BLaER1 treated with 17β-estradiol and CSF1 and Interleukin-3, amounts not matched to agents 10 nM and 100 nM (cell line): ENCODE results near the gene PDZRN3.
A peak's percentile ranks its signal among the peaks of the same experiment; 100 is the strongest.

ENCODE experiments used
- H3K27ac ChIP-seq, 11 experiments: shearing (Covaris generic); formaldehyde crosslinking; 2 replicates each; pipeline ENCODE4 v1.8.1; 2022
- H3K27me3 ChIP-seq, 11 experiments: shearing (Covaris generic); formaldehyde crosslinking; 2 replicates each; pipeline ENCODE4 v1.8.1; 2022
- H3K36me3 ChIP-seq, 11 experiments: shearing (Covaris generic); formaldehyde crosslinking; 2 replicates each; pipeline ENCODE4 v1.8.1; 2022
- H3K4me1 ChIP-seq, 10 experiments: shearing (Covaris generic); formaldehyde crosslinking; 2 replicates each; pipeline ENCODE4 v1.8.1; 2022
- H3K4me2 ChIP-seq, 11 experiments: shearing (Covaris generic); formaldehyde crosslinking; 2 replicates each; pipeline ENCODE4 v1.8.1; 2022
- H3K4me3 ChIP-seq, 10 experiments: shearing (Covaris generic); formaldehyde crosslinking; 2 replicates each; pipeline ENCODE4 v1.8.1; 2022
- H3K9ac ChIP-seq, 11 experiments: shearing (Covaris generic); formaldehyde crosslinking; 2 replicates each; pipeline ENCODE4 v1.8.1; 2022
- H3K9me3 ChIP-seq, 11 experiments: shearing (Covaris generic); formaldehyde crosslinking; replicated peaks in 1 of 11; 2 replicates each; pipeline ENCODE4 v1.8.1; 2022
- H4K20me1 ChIP-seq, 11 experiments: shearing (Covaris generic); formaldehyde crosslinking; 2 replicates each; pipeline ENCODE4 v1.8.1; 2022
- Cebpa-rat ChIP-seq, 11 experiments: shearing (Covaris generic); IDR thresholded peaks; 2 replicates each; pipeline ENCODE4 v1.8.1; 2022

Gene PDZRN3

DNA sequence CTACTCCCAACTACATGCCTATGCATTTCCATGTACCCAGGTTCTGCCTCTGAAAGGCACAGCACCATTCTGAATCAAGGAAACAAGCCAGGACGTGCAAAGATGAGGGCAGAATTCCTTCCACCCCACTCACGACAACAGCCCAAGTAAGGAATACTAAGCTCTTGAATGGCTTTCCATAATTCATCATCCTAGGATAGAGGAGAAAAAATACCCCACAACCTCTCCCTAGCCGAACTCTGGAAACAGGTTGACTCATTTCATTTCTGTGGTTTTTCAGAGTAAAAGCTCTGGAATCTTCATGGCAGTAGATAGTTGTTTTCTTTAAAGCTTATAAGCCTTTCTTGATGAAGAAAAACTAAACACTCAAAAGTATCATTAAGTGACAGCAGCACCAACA, 77.8 kb downstream of the PDZRN3 start:
- Histone ChIP-seq H4K20me1 (no peaks in the 10 kb centered on the region), H3K4me2 (0 out of 22 replicates have a peak overlapping the region, but pooled peaks of 1 of the 11 experiments have one; percentile 7), H3K36me3 (no peaks in the 10 kb centered on the region), H3K4me1 (peaks cover 0 to 17% (median 1%) of the 10 kb centered on the region in 10 experiments; a peak in 6 of 20 replicates), H3K9ac (no peak overlapping the region), H3K4me3 (no peak overlapping the region), H3K27ac (no peak overlapping the region), H3K9me3 (no peaks in the 10 kb centered on the region), H3K27me3 (no peaks in the 10 kb centered on the region)
- TF ChIP-seq Cebpa-rat (IDR thresholded peaks at IDR 0.05): no peak

DNA sequence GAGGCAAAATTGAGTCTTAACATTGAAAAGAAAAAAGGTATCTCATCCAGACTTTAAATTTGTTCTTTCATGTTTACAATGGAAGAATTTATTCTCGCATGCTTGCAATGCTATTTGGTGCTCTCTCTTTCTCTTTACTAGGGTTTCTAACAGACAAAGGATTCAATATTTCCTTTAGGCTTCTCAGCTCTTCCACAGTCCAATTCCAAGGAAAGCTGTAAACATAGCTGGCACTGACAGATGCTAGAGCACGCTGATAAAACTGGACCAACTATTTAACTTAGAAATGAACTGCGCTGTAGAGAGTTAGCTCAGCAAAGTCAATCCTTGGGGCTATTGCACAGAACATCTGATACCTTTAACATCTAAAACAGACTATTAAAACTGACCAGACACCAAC, 81.3 kb downstream of the PDZRN3 start:
- H3K9ac ChIP-seq: no peak overlapping the region
- H3K36me3 ChIP-seq: no peaks in the 10 kb centered on the region
- peaks cover 0 to 8% (median 0%) of the 10 kb centered on the region in 10 experiments; a peak in 3 of 20 replicates for H3K4me1 ChIP-seq
- peaks cover 0 to 9% (median 0%) of the 10 kb centered on the region in 11 experiments; a peak in 5 of 22 replicates for H3K9me3 ChIP-seq
- H3K27ac ChIP-seq: no peak overlapping the region
- no peaks in the 10 kb centered on the region for H3K27me3 ChIP-seq
- H3K4me3 ChIP-seq: no peak overlapping the region
- no peak overlapping the region for H3K4me2 ChIP-seq
- TF ChIP-seq Cebpa-rat (IDR thresholded peaks at IDR 0.05): no peak
- no peaks in the 10 kb centered on the region for H4K20me1 ChIP-seq

DNA sequence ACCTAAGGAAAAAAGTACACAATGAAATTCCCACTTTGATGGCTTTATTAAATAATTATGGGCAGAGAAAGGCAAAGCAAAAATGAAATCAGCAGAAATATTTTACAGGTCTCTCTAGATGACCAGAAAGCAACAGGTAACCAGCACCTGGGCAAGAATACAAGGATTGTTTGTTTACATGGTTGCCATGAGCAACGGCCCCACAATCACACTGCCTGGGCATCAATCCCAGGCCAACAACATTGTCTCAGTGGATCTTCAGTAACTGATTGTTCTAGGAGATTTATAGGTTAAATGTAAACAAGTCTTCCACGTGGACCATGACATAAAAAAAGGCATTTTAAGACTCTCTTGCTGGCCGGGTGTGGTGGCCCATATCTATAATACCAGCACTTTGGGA, 82.6 kb downstream of the PDZRN3 start:
- Histone ChIP-seq H3K27ac (no peak overlapping the region), H3K27me3 (no peaks in the 10 kb centered on the region), H4K20me1 (no peaks in the 10 kb centered on the region), H3K9ac (no peak overlapping the region), H3K4me2 (no peak overlapping the region), H3K9me3 (peaks cover 0 to 9% (median 0%) of the 10 kb centered on the region in 11 experiments; a peak in 5 of 22 replicates), H3K4me3 (no peak overlapping the region), H3K4me1 (no peaks in the 10 kb centered on the region), H3K36me3 (no peaks in the 10 kb centered on the region)
- no peak for TF ChIP-seq Cebpa-rat (IDR thresholded peaks at IDR 0.05)

GRCh38 chr3:73540969-73541740, 83.6 kb downstream of the PDZRN3 start:
- no peak overlapping the region for H3K4me3 ChIP-seq
- no peak overlapping the region for H3K27ac ChIP-seq
- no peak overlapping the region for H3K9ac ChIP-seq
- H3K4me2 ChIP-seq: no peak overlapping the region
- H3K27me3 ChIP-seq: no peaks in the 10 kb centered on the region
- no peaks in the 10 kb centered on the region for H4K20me1 ChIP-seq
- H3K4me1 ChIP-seq: no peaks in the 10 kb centered on the region
- H3K36me3 ChIP-seq: no peaks in the 10 kb centered on the region
- no peak for TF ChIP-seq Cebpa-rat (IDR thresholded peaks at IDR 0.05)
- H3K9me3 ChIP-seq: peaks cover 0 to 9% (median 0%) of the 10 kb centered on the region in 11 experiments; a peak in 5 of 22 replicates

GRCh38 chr3:73538486-73538885, 86.3 kb downstream of the PDZRN3 start:
- TF ChIP-seq Cebpa-rat (IDR thresholded peaks at IDR 0.05): no peak

GRCh38 chr3:73536952-73537351, 87.8 kb downstream of the PDZRN3 start:
- Histone ChIP-seq H3K4me2 (no peak overlapping the region), H3K36me3 (no peaks in the 10 kb centered on the region), H3K27me3 (no peaks in the 10 kb centered on the region), H3K9me3 (peaks cover 0 to 9% (median 0%) of the 10 kb centered on the region in 11 experiments; a peak in 5 of 22 replicates), H4K20me1 (no peaks in the 10 kb centered on the region), H3K4me1 (no peaks in the 10 kb centered on the region), H3K4me3 (no peak overlapping the region), H3K9ac (no peak overlapping the region), H3K27ac (no peak overlapping the region)
- TF ChIP-seq Cebpa-rat (IDR thresholded peaks at IDR 0.05): no peak

More at GRCh38 chr3:73538486-73538885, 86.3 kb downstream of the PDZRN3 start:
- H4K20me1 ChIP-seq: no peaks in the 10 kb centered on the region
- peaks cover 0 to 9% (median 0%) of the 10 kb centered on the region in 11 experiments; a peak in 5 of 22 replicates for H3K9me3 ChIP-seq
- H3K4me1 ChIP-seq: no peaks in the 10 kb centered on the region
- no peaks in the 10 kb centered on the region for H3K36me3 ChIP-seq
- no peaks in the 10 kb centered on the region for H3K27me3 ChIP-seq
- no peak overlapping the region for H3K4me2 ChIP-seq
- no peak overlapping the region for H3K9ac ChIP-seq
- H3K27ac ChIP-seq: no peak overlapping the region
- no peak overlapping the region for H3K4me3 ChIP-seq

DNA sequence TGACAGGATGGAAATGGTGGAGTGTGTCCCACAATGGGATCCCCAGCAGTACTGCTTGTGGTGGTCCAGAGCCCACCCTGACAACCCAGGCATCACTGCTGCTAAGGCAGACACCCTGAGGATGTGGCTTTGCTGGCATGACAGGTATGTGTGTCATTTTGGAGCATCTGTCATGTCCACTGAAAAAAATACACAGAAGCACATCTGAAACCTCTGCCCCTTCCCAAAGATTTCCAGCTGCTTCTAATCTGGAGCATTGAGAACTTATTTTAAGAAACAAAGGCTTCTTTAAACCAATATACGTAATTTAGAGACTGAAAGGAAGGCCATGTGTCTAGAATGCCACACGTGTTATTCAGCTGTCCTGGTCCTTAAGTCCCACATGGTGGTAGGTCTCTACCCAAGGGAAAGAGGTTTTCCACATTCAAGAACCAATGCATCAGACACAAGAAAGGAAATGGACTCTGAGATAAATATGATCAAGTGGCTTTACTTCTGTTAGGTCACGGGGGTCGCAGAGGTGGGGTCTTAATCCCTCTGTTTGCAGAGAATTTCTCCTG, 88.3 kb downstream of the PDZRN3 start:
- Histone ChIP-seq H3K36me3 (no peaks in the 10 kb centered on the region), H3K4me2 (no peak overlapping the region), H4K20me1 (no peaks in the 10 kb centered on the region), H3K27ac (no peak overlapping the region), H3K9me3 (peaks cover 0 to 9% (median 0%) of the 10 kb centered on the region in 11 experiments; a peak in 5 of 22 replicates), H3K4me1 (no peaks in the 10 kb centered on the region), H3K9ac (no peak overlapping the region), H3K4me3 (no peak overlapping the region), H3K27me3 (no peaks in the 10 kb centered on the region)
- no peak for TF ChIP-seq Cebpa-rat (IDR thresholded peaks at IDR 0.05)

DNA sequence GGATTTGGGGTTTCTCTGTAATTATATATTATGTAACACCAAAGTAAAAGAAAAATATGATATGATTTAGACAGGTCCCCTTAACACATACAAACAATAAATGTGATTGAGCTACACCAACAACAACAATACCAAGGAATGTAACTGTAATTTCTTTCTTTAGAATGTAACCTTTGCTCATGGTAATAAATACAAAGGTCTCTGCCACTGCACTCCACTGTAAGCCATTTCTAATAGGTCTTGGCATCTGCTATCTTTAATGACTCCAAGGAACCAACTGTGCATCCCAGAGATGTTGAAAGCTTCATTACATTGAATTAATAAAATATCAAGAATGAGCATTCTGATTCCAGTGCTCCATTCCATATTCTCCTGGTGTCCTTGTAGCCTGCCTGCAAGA, 88.8 kb downstream of the PDZRN3 start:
- Histone ChIP-seq H3K4me1 (no peaks in the 10 kb centered on the region), H3K4me2 (no peak overlapping the region), H3K27ac (no peak overlapping the region), H3K9me3 (peaks cover 0 to 9% (median 0%) of the 10 kb centered on the region in 11 experiments; a peak in 5 of 22 replicates), H3K4me3 (no peak overlapping the region), H3K27me3 (no peaks in the 10 kb centered on the region), H4K20me1 (no peaks in the 10 kb centered on the region), H3K36me3 (no peaks in the 10 kb centered on the region), H3K9ac (no peak overlapping the region)
- no peak for TF ChIP-seq Cebpa-rat (IDR thresholded peaks at IDR 0.05)

DNA sequence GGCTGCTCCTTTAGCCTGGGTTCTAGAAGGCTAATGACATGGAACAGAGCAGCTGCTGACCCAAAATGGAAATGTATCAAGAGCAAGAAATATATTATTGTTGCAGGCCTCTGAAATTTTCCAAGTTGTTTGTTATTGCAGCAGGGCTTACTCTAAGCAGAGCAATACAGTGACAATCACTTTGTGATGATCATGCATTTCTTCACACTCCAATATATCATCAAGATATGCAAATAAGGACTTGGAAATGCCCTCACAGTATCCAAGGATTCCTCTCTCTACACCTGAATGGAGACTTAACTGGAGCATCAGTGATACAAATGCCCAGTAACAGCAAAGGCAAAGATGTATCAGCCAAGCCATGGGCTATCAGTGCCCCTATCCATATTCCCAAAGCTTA, 89.6 kb downstream of the PDZRN3 start:
- Histone ChIP-seq H3K9me3 (peaks cover 0 to 1% (median 0%) of the 10 kb centered on the region in 11 experiments; a peak in 4 of 22 replicates), H3K9ac (no peak overlapping the region), H3K4me3 (no peak overlapping the region), H3K4me2 (no peak overlapping the region), H4K20me1 (no peaks in the 10 kb centered on the region), H3K27me3 (no peaks in the 10 kb centered on the region), H3K36me3 (no peaks in the 10 kb centered on the region), H3K4me1 (no peaks in the 10 kb centered on the region), H3K27ac (no peak overlapping the region)
- TF ChIP-seq Cebpa-rat (IDR thresholded peaks at IDR 0.05): no peak
